K562 (cell line): ENCODE data around the gene UTP20. TPM values are rescaled to one million over a fixed set of nuclear protein-coding genes. Genes with fewer than 3 reads are reported as not detected.

ENCODE experiments used
- ASH1L ChIP-seq: fragments of 450-650 bp; IDR thresholded peaks from 2 replicates; pipeline ENCODE4 v1.6.1; 2018; ENCODE audit warnings: borderline replicate concordance, mild to moderate bottlenecking, low read depth; ENCODE audit not compliant: partially characterized antibody
- ATF6 ChIP-seq: sonication (generic); formaldehyde crosslinking; IDR thresholded peaks from 2 replicates; pipeline ENCODE4 v1.4.0; 2020; ENCODE audit warnings: mild to moderate bottlenecking, missing genetic modification reagents
- HNRNPK ChIP-seq: fragments of 200-400 bp; formaldehyde crosslinking; IDR thresholded peaks from one replicate; pipeline ENCODE4 v1.6.1; 2018; ENCODE audit warnings: mild to moderate bottlenecking, low read depth, low read length; ENCODE audit not compliant: poor library complexity, severe bottlenecking
- IRF2 ChIP-seq: sonication (generic); formaldehyde crosslinking; IDR thresholded peaks from 2 replicates; pipeline ENCODE4 v1.8.1; 2022; ENCODE audit warnings: mild to moderate bottlenecking, missing genetic modification reagents
- SFPQ ChIP-seq: fragments of 200-400 bp; formaldehyde crosslinking; IDR thresholded peaks from 2 replicates; pipeline ENCODE4 v1.6.1; 2017; ENCODE audit warnings: mild to moderate bottlenecking, low read depth, low read length, moderate library complexity
- ZNF133 ChIP-seq: fragments of 250-450 bp; sonication (Bioruptor Pico); IDR thresholded peaks from 2 replicates; pipeline ENCODE4 v1.4.0; 2020; ENCODE audit warnings: mild to moderate bottlenecking
- ZNF518B ChIP-seq: fragments of 250-450 bp; sonication (Bioruptor Pico); IDR thresholded peaks from 2 replicates; pipeline ENCODE4 v1.5.0; 2021; ENCODE audit warnings: mild to moderate bottlenecking, moderate library complexity
- polyA plus RNA-seq, 8 experiments: library from polyadenylated mRNA; depleted of rRNA in 4 of 8; stranded (reverse) in 5 of 8; unstranded in 3 of 8; fragments of >200 nt; fragmentation: Nextera tagmentation in 2 of 8; fragmentation: Illumina TruSeq in 1 of 8; extraction: Ambion mirVana in 2 of 8; extraction: Trizol in 1 of 8; gene quantifications; 2 replicates each; pipeline versions ENCODE4 v1.2.1 to v1.2.3, GENCODE V29; 2011 to 2014; ENCODE audit warnings: inconsistent platforms in 1 of 8, missing spikeins in 1 of 8
- total RNA-seq, 7 experiments: library from RNA; depleted of rRNA in 6 of 7; stranded (reverse); fragments of >200 nt in 6 of 7; fragmentation: Illumina TruSeq in 2 of 7; extraction: Trizol in 2 of 7; gene quantifications; 2 replicates each; pipeline versions ENCODE4 v1.2.1 to v1.2.3, GENCODE V29; 2011 to 2021; ENCODE audit warnings: low replicate concordance in 1 of 7

UTP20 gene
- total and polyA plus RNA-seq, 9 of the 15 experiments (the other 6 are each of a cell fraction or from before 2014, with no cell fraction given): 4.3 to 41.3 (median 20.7) TPM

- no peak for TF ChIP-seq SFPQ
- no peak for TF ChIP-seq ZNF518B (CRISPR knock-in tag)
- no peak for TF ChIP-seq ASH1L
- TF ChIP-seq IRF2 (CRISPR knock-in tag): no peak
- TF ChIP-seq ATF6 (CRISPR knock-in tag): peak; percentile 37; the same call in 1 of the 2 replicates
- TF ChIP-seq ZNF133 (CRISPR knock-in tag): no peak
- TF ChIP-seq HNRNPK: no peak
Observed at GRCh38 chr12:101407436-101408345, 127.8 kb downstream of the UTP20 start, which contains the start of gene ARL1 (continued).
